CD4-positive, alpha-beta memory T cell (primary cell): ENCODE data around the gene IGF2BP2. TPM values are rescaled to one million over a fixed set of nuclear protein-coding genes. Genes with fewer than 3 reads are reported as not detected.
A peak's percentile ranks its signal among the peaks of the same experiment; 100 is the strongest.
"Not testable (repeated sequence)": the region's sequence is repeated elsewhere in the genome, so short reads cannot be mapped to it uniquely, and the experiment has no call there.

Experiments used
- CTCF ChIA-PET: fragments of 350-600 bp; sonication (Branson Sonifier 250); formaldehyde crosslinking; loops from one replicate; lab custom pipeline; 2021; ENCODE audit warnings: inconsistent platforms; ENCODE audit not compliant: partially characterized antibody; lab: Charles Lee
- POLR2A ChIA-PET: fragments of 350-600 bp; sonication (Branson Sonifier 250); formaldehyde crosslinking; loops from one replicate; lab custom pipeline; 2021; ENCODE audit not compliant: partially characterized antibody; lab: Charles Lee
- DNase-seq, 5 donors: peaks; one replicate each; pipeline versions ENCODE4 v3.0.0 to v3.0.0-alpha.2; 2020 to 2022; ENCODE audit warnings: mixed read lengths in 1 of 5
- H3K27ac ChIP-seq: one replicate; pipeline ENCODE4 v1.7.0; 2013; ENCODE audit warnings: low read depth, low read length
- H3K27me3 ChIP-seq: 2 replicates; pipeline ENCODE4 v1.7.0; 2013; ENCODE audit warnings: mild to moderate bottlenecking, low read length, moderate library complexity; ENCODE audit not compliant: insufficient read depth
- H3K36me3 ChIP-seq: 2 replicates; pipeline ENCODE4 v1.7.0; 2013; ENCODE audit warnings: mild to moderate bottlenecking, low read length, moderate library complexity; ENCODE audit not compliant: insufficient read depth
- H3K4me1 ChIP-seq: 2 replicates; pipeline ENCODE4 v1.7.0; 2013; ENCODE audit warnings: mild to moderate bottlenecking, low read length, moderate library complexity; ENCODE audit not compliant: insufficient read depth
- H3K4me3 ChIP-seq, 2 donors: one replicate each; pipeline ENCODE4 v1.7.0; 2013; ENCODE audit warnings: low read length in 2 of 2, mild to moderate bottlenecking in 1 of 2
- H3K9me3 ChIP-seq, 2 donors: one replicate each; pipeline ENCODE4 v1.7.0; 2013; ENCODE audit warnings: low read length in 2 of 2, control low read depth in 1 of 2; ENCODE audit not compliant: control insufficient read depth in 1 of 2
- H3K27ac Mint-ChIP-seq, 7 donors: one replicate each; pipeline ENCODE4 v1.8.0; 2020 to 2021; ENCODE audit warnings: mixed read lengths in 7 of 7, mild to moderate bottlenecking in 6 of 7, inconsistent platforms in 3 of 7, moderate library complexity in 3 of 7
- H3K27me3 Mint-ChIP-seq, 2 donors: one replicate each; pipeline ENCODE4 v1.8.0; 2020 to 2021; ENCODE audit warnings: mixed read lengths in 2 of 2
- H3K36me3 Mint-ChIP-seq, 2 donors: one replicate each; pipeline ENCODE4 v1.8.0; 2020 to 2021; ENCODE audit warnings: mixed read lengths in 2 of 2, inconsistent platforms in 1 of 2, mild to moderate bottlenecking in 1 of 2
- H3K4me1 Mint-ChIP-seq, 4 donors: one replicate each; pipeline ENCODE4 v1.8.0; 2020 to 2021; ENCODE audit warnings: mixed read lengths in 4 of 4, mild to moderate bottlenecking in 1 of 4
- H3K4me3 Mint-ChIP-seq, 8 donors: one replicate each; pipeline ENCODE4 v1.8.0; 2020 to 2021; ENCODE audit warnings: mixed read lengths in 8 of 8, mild to moderate bottlenecking in 7 of 8, moderate library complexity in 6 of 8, inconsistent platforms in 3 of 8
- H3K9me3 Mint-ChIP-seq, 8 donors: one replicate each; pipeline ENCODE4 v1.8.0; 2020 to 2021; ENCODE audit warnings: mixed read lengths in 8 of 8, mild to moderate bottlenecking in 5 of 8, inconsistent platforms in 3 of 8, moderate library complexity in 1 of 8
- intact Hi-C: fragments of 100-400 bp; cut with micrococcal nuclease; formaldehyde crosslinking; loops from one replicate; pipeline ENCODE4 v1.15.1; 2023
- polyA plus RNA-seq, 2 donors: library from polyadenylated mRNA; unstranded; fragments of 300-500 nt; fragmentation: Illumina TruSeq; gene quantifications; one replicate each; pipeline ENCODE4 v1.2.3, GENCODE V29; 2021
- total RNA-seq, 2 experiments: library from RNA; stranded (reverse); gene quantifications; one replicate each; pipeline ENCODE4 v1.2.3, GENCODE V29; 2021

IGF2BP2 gene
- total and polyA plus RNA-seq, 4 experiments from 2014 or later: not detected

- no peaks in the 10 kb centered on the region for H3K36me3 ChIP-seq
- POLR2A ChIA-PET: no interaction called here
- Mint-ChIP-seq H3K4me3 (peak overlapping the region in 1 of 8 donors; percentile 7), H3K9me3 (no peaks in the 10 kb centered on the region), H3K4me1 (peaks cover 0 to 2% (median under 1%) of the 10 kb centered on the region in 4 donors), H3K27me3 (peaks cover 12 to 14% of the 10 kb centered on the region in 2 donors), H3K27ac (peak overlapping the region in 1 of 7 donors; percentile 23), H3K36me3 (no peaks in the 10 kb centered on the region)
- no peak for DNase-seq
- no peak overlapping the region for H3K4me3 ChIP-seq
- H3K27ac ChIP-seq: no peak overlapping the region
- CTCF ChIA-PET: interaction anchor here (0.7 kb wide), 1 partner anchor 14 kb away, joined by 3 read pairs; no protein-coding TSS in a partner anchor
- no peaks in the 10 kb centered on the region for H3K27me3 ChIP-seq
- H3K4me1 ChIP-seq: no peaks in the 10 kb centered on the region
- no peaks in the 10 kb centered on the region for H3K9me3 ChIP-seq
- intact Hi-C loops: no loop called here
These were observed 179.1 kb downstream of the IGF2BP2 start for GRCh38 chr3:185645596-185646381.

- H3K36me3 Mint-ChIP-seq, POLR2A ChIA-PET, H3K36me3 ChIP-seq, H3K9me3 Mint-ChIP-seq, H3K27me3 ChIP-seq, H3K4me3 ChIP-seq, H3K27ac Mint-ChIP-seq, H3K9me3 ChIP-seq, H3K4me1 ChIP-seq, intact Hi-C loops, H3K4me1 Mint-ChIP-seq, CTCF ChIA-PET, H3K27ac ChIP-seq, DNase-seq: not testable (repeated sequence)
- H3K27me3 Mint-ChIP-seq: peaks cover 12 to 14% of the 10 kb centered on the region in 2 donors
- peak overlapping the region in 1 of 8 donors; percentile 7 for H3K4me3 Mint-ChIP-seq
These were observed 179.7 kb downstream of the IGF2BP2 start for GRCh38 chr3:185645191-185645590.

- ChIA-PET POLR2A (no interaction called here), CTCF (no interaction called here)
- intact Hi-C loops: no loop called here
- Histone ChIP-seq H3K27ac (no peak overlapping the region), H3K27me3 (no peaks in the 10 kb centered on the region), H3K9me3 (no peaks in the 10 kb centered on the region), H3K36me3 (no peaks in the 10 kb centered on the region), H3K4me3 (no peak overlapping the region), H3K4me1 (no peaks in the 10 kb centered on the region)
- H3K9me3 Mint-ChIP-seq: no peaks in the 10 kb centered on the region
- no peak overlapping the region for H3K4me3 Mint-ChIP-seq
- peaks cover 0 to 2% (median 0%) of the 10 kb centered on the region in 4 donors for H3K4me1 Mint-ChIP-seq
- DNase-seq: no peak
- no peak overlapping the region for H3K27ac Mint-ChIP-seq
- peaks cover under 1 to 1% of the 10 kb centered on the region in 2 donors for H3K27me3 Mint-ChIP-seq
- H3K36me3 Mint-ChIP-seq: no peaks in the 10 kb centered on the region
These were observed 184.5 kb downstream of the IGF2BP2 start for GRCh38 chr3:185640308-185640707.

- H3K27ac Mint-ChIP-seq: no peak overlapping the region
- Histone ChIP-seq H3K4me3 (no peak overlapping the region), H3K36me3 (no peaks in the 10 kb centered on the region), H3K4me1 (no peaks in the 10 kb centered on the region), H3K9me3 (no peaks in the 10 kb centered on the region), H3K27me3 (no peaks in the 10 kb centered on the region), H3K27ac (no peak overlapping the region)
- DNase-seq: no peak
- intact Hi-C loops: no loop called here
- H3K9me3 Mint-ChIP-seq: no peaks in the 10 kb centered on the region
- peaks cover 0 to 1% of the 10 kb centered on the region in 2 donors for H3K27me3 Mint-ChIP-seq
- H3K4me1 Mint-ChIP-seq: peaks cover 0 to 2% (median 0%) of the 10 kb centered on the region in 4 donors
- no peaks in the 10 kb centered on the region for H3K36me3 Mint-ChIP-seq
- no peak overlapping the region for H3K4me3 Mint-ChIP-seq
- POLR2A ChIA-PET: no interaction called here
- CTCF ChIA-PET: no interaction called here
These were observed 185.1 kb downstream of the IGF2BP2 start for GRCh38 chr3:185639632-185640206.

GRCh38 chr3:185638651-185639050, 186.2 kb downstream of the IGF2BP2 start:
- POLR2A ChIA-PET, H3K4me1 Mint-ChIP-seq, H3K4me3 Mint-ChIP-seq, H3K36me3 Mint-ChIP-seq, H3K27ac ChIP-seq, intact Hi-C loops, CTCF ChIA-PET, H3K4me3 ChIP-seq, H3K4me1 ChIP-seq, H3K27me3 ChIP-seq, H3K27ac Mint-ChIP-seq, DNase-seq, H3K36me3 ChIP-seq, H3K27me3 Mint-ChIP-seq, H3K9me3 Mint-ChIP-seq, H3K9me3 ChIP-seq: not testable (repeated sequence)

- ChIA-PET POLR2A (no interaction called here), CTCF (no interaction called here)
- Histone ChIP-seq H3K9me3 (no peaks in the 10 kb centered on the region), H3K4me3 (no peak overlapping the region), H3K36me3 (no peaks in the 10 kb centered on the region), H3K27me3 (no peaks in the 10 kb centered on the region), H3K4me1 (no peaks in the 10 kb centered on the region), H3K27ac (no peak overlapping the region)
- H3K36me3 Mint-ChIP-seq: peaks cover 2 to 3% of the 10 kb centered on the region in 2 donors
- peaks cover 0 to 1% of the 10 kb centered on the region in 2 donors for H3K27me3 Mint-ChIP-seq
- no peak overlapping the region for H3K4me3 Mint-ChIP-seq
- intact Hi-C loops: no loop called here
- no peak for DNase-seq
- H3K9me3 Mint-ChIP-seq: no peaks in the 10 kb centered on the region
- peaks cover 0 to 5% (median 4%) of the 10 kb centered on the region in 4 donors for H3K4me1 Mint-ChIP-seq
- no peak overlapping the region for H3K27ac Mint-ChIP-seq
These were observed 187.5 kb downstream of the IGF2BP2 start for GRCh38 chr3:185637388-185637787.

- Histone ChIP-seq H3K27me3 (no peaks in the 10 kb centered on the region), H3K36me3 (no peaks in the 10 kb centered on the region), H3K9me3 (no peaks in the 10 kb centered on the region), H3K27ac (no peak overlapping the region), H3K4me3 (no peak overlapping the region), H3K4me1 (no peaks in the 10 kb centered on the region)
- no peak for DNase-seq
- Mint-ChIP-seq H3K4me1 (peaks cover 0 to 5% (median 3%) of the 10 kb centered on the region in 4 donors), H3K4me3 (no peak overlapping the region), H3K9me3 (no peaks in the 10 kb centered on the region), H3K27me3 (no peaks in the 10 kb centered on the region), H3K36me3 (peaks cover 17 to 34% of the 10 kb centered on the region in 2 donors), H3K27ac (peak overlapping the region in 3 of 7 donors; percentile 1 to 60 (median 18))
- intact Hi-C loops: no loop called here
- POLR2A ChIA-PET: interaction anchor here (0.7 kb wide), 1 partner anchor 615 kb away, joined by 3 read pairs; no protein-coding TSS in a partner anchor
- CTCF ChIA-PET: no interaction called here
These were observed 191.8 kb downstream of the IGF2BP2 start for GRCh38 chr3:185632996-185633395.
